Stimulated activated CD8-positive, alpha-beta memory T cell treated with anti-CD3 and anti-CD28 coated beads, Interleukin-12 subunit alpha, Interleukin-12 subunit beta, amount 100 ng/mL, for 24 hours (primary cell): ENCODE data around the gene TMOD3.

Experiments
- DNase-seq: peaks from one replicate; pipeline ENCODE4 v3.0.0-alpha.2; 2020; ENCODE audit errors: extremely low read depth

TMOD3 gene

GRCh38 chr15:51828621-51829375 lies 655 bp upstream of the TMOD3 start:
- no peak for DNase-seq

GRCh38 chr15:51830276-51830806 lies 888 bp downstream of the TMOD3 start:
- DNase-seq, result no peak

GRCh38 chr15:51833772-51834171 lies 4.3 kb downstream of the TMOD3 start:
- DNase-seq, result no peak

GRCh38 chr15:51837792-51838251 lies 8.4 kb downstream of the TMOD3 start:
- no peak for DNase-seq

- DNase-seq, result no peak
These were observed 8.8 kb downstream of the TMOD3 start for GRCh38 chr15:51838270-51838669.

GRCh38 chr15:51840692-51841091 lies 11.2 kb downstream of the TMOD3 start:
- no peak for DNase-seq

- DNase-seq, result no peak
These were observed 12.1 kb downstream of the TMOD3 start for GRCh38 chr15:51841406-51842040.

- no peak for DNase-seq
These were observed 12.8 kb downstream of the TMOD3 start for GRCh38 chr15:51842265-51842664.

- DNase-seq, result no peak
These were observed 13.6 kb downstream of the TMOD3 start for GRCh38 chr15:51842852-51843737.

GRCh38 chr15:51844747-51845426 lies 15.4 kb downstream of the TMOD3 start:
- DNase-seq, result no peak

- no peak for DNase-seq
These were observed 16.6 kb downstream of the TMOD3 start for GRCh38 chr15:51846066-51846462.

- DNase-seq, result no peak
These were observed 17.2 kb downstream of the TMOD3 start for GRCh38 chr15:51846463-51847230.

GRCh38 chr15:51848811-51849210 lies 19.4 kb downstream of the TMOD3 start:
- no peak for DNase-seq

GRCh38 chr15:51849860-51850259 lies 20.4 kb downstream of the TMOD3 start:
- DNase-seq, result no peak

- DNase-seq, result no peak
These were observed 24.5 kb downstream of the TMOD3 start for GRCh38 chr15:51853998-51854397.

GRCh38 chr15:51855612-51856011 lies 26.2 kb downstream of the TMOD3 start:
- DNase-seq, result no peak

- DNase-seq, result no peak
These were observed 27.4 kb downstream of the TMOD3 start for GRCh38 chr15:51856714-51857380.

GRCh38 chr15:51861557-51862359 lies 32.3 kb downstream of the TMOD3 start:
- DNase-seq, result peak; percentile 10

- DNase-seq, result no peak
These were observed 33.7 kb downstream of the TMOD3 start for GRCh38 chr15:51863131-51863530.
